SK-MEL-5 (cell line): ENCODE measurements around the gene CSNK1G2. TPM values are rescaled to one million over a fixed set of nuclear protein-coding genes. Genes with fewer than 3 reads are reported as not detected.

Source experiments
- DNase-seq: peaks from one replicate; pipeline ENCODE4 v3.0.0-alpha.2; 2016; ENCODE audit warnings: low read depth, low spot score
- in situ Hi-C: cut with HindIII; loops from 2 replicates; pipeline ENCODE4 v1.10.0; 2016; ENCODE audit warnings: low sequenced_read_pairs, high pct_unique_total_duplicates, low pct_unique_long_range_greater_than_20kb
- small RNA-seq, 2 experiments: library from RNA; depleted of rRNA; stranded (forward); fragments of <200 nt; gene quantifications; one replicate each; pipeline ENCODE3, GENCODE V24; 2014
- total RNA-seq: library from RNA; depleted of rRNA; stranded (reverse); fragments of >200 nt; shearing (Covaris generic); gene quantifications from 2 replicates; pipeline ENCODE4 v1.2.3, GENCODE V29; 2014; rRNA removed

CSNK1G2 gene
- total RNA-seq, 1 experiment from 2014 or later = 49.3 TPM

DNA sequence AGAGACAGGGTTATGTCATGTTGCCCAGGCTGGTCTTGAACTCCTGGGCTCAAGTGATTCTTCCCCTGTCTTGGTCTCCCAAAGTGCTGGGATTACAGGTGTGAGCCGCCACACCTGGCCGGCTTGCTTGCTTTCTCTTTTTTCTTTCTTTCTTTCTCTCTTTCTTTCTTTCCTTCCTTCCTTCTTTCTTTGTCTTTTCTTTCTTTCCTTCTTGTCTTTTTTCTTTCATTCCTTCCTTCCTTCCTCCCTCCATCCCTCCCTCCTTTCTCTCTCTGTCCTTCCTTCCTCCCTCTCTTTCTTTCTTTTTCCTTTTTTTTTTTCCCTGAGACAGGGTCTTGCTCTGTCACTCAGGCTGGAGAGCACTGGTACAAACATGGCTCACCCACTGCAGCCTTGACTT, 81.3 kb downstream of the CSNK1G2 start:
- in situ Hi-C loops = no loop called here
- DNase-seq = no peak

GRCh38 chr19:2026770-2027169, 85.8 kb downstream of the CSNK1G2 start:
- in situ Hi-C loops = no loop called here
- no peak for DNase-seq

- in situ Hi-C loops = no loop called here
- no peak for DNase-seq
Measured at GRCh38 chr19:2027361-2027760, 86.4 kb downstream of the CSNK1G2 start.

Small RNA genes within 50 kb of the gene (small RNA-seq; reads per million reads assigned to genes)
- gene AC007136.1 = 0 reads per million in 2 experiments

Other genes with a start within 250 kb of the CSNK1G2 start
- not detected in 2 replicates for gene ONECUT3, start 187.7 kb upstream of the CSNK1G2 start, total RNA-seq
- gene ATP8B3, start 128.9 kb upstream of the CSNK1G2 start, total RNA-seq = 1.4 and 2.0 TPM in 2 replicates
- gene REXO1, start 92.7 kb upstream of the CSNK1G2 start, total RNA-seq = 4.2 and 4.3 TPM in 2 replicates
- gene KLF16, start 77.6 kb upstream of the CSNK1G2 start, total RNA-seq = 7.1 and 10.0 TPM in 2 replicates
- 48.0 and 49.7 TPM in 2 replicates for gene ABHD17A, start 55.7 kb upstream of the CSNK1G2 start, total RNA-seq
- gene ADAT3, start 35.8 kb upstream of the CSNK1G2 start, total RNA-seq = 2.6 and 3.0 TPM in 2 replicates
- gene SCAMP4, start 35.8 kb upstream of the CSNK1G2 start, total RNA-seq = 38.5 and 41.7 TPM in 2 replicates
- 30.2 and 34.5 TPM in 2 replicates for gene BTBD2, start 74.5 kb downstream of the CSNK1G2 start, total RNA-seq
- gene MKNK2, start 110.1 kb downstream of the CSNK1G2 start, total RNA-seq = 19.1 and 22.2 TPM in 2 replicates
- 5.0 and 5.1 TPM in 2 replicates for gene MOB3A, start 155.2 kb downstream of the CSNK1G2 start, total RNA-seq
- gene IZUMO4, start 155.7 kb downstream of the CSNK1G2 start, total RNA-seq = 0.40 TPM in 1 of 2 replicates, not detected in the other
- gene AP3D1, start 210.4 kb downstream of the CSNK1G2 start, total RNA-seq = 114 and 131 TPM in 2 replicates
- gene DOT1L, start 222.8 kb downstream of the CSNK1G2 start, total RNA-seq = 2.1 and 3.8 TPM in 2 replicates